ENCODE data around the gene B4GALT1.

B4GALT1 gene

GRCh38 chr9:33182519-33182918, 15.4 kb upstream of the B4GALT1 start:
- no peak for DNase-seq (ENCODE audit: low read depth)
- TF ChIP-seq CTCF (conservative IDR thresholded peaks at IDR 0.05; ENCODE audit: low read depth, low read length), result no peak
- H3K4me3 ChIP-seq (ENCODE audit: low read length), result no peak overlapping the region

- H3K4me3 ChIP-seq (ENCODE audit: low read length), result no peak overlapping the region
- no peak for TF ChIP-seq CTCF (conservative IDR thresholded peaks at IDR 0.05; ENCODE audit: low read depth, low read length)
- no peak for DNase-seq (ENCODE audit: low read depth)
These were observed 13.5 kb upstream of the B4GALT1 start for GRCh38 chr9:33180526-33181184.

- TF ChIP-seq CTCF (conservative IDR thresholded peaks at IDR 0.05; ENCODE audit: low read depth, low read length), result no peak
- no peak for DNase-seq (ENCODE audit: low read depth)
- H3K4me3 ChIP-seq (ENCODE audit: low read length), result no peak overlapping the region
These were observed 12.0 kb upstream of the B4GALT1 start for GRCh38 chr9:33178972-33179697.

- no peak overlapping the region for H3K4me3 ChIP-seq (ENCODE audit: low read length)
- DNase-seq (ENCODE audit: low read depth), result no peak
- TF ChIP-seq CTCF (conservative IDR thresholded peaks at IDR 0.05; ENCODE audit: low read depth, low read length), result no peak
These were observed 10.5 kb upstream of the B4GALT1 start for GRCh38 chr9:33177639-33178038.

- no peak for TF ChIP-seq CTCF (conservative IDR thresholded peaks at IDR 0.05; ENCODE audit: low read depth, low read length)
- no peak for DNase-seq (ENCODE audit: low read depth)
- H3K4me3 ChIP-seq (ENCODE audit: low read length), result no peak overlapping the region
These were observed 9.9 kb upstream of the B4GALT1 start for GRCh38 chr9:33177086-33177485.

GRCh38 chr9:33175649-33176325, 8.7 kb upstream of the B4GALT1 start:
- no peak for TF ChIP-seq CTCF (conservative IDR thresholded peaks at IDR 0.05; ENCODE audit: low read depth, low read length)
- H3K4me3 ChIP-seq (ENCODE audit: low read length), result no peak overlapping the region
- no peak for DNase-seq (ENCODE audit: low read depth)

Measured in retinal pigment epithelial cell (primary cell).